ENCODE measurements around the gene CYP2F1.
"Not testable (repeated sequence)": the region's sequence is repeated elsewhere in the genome, so short reads cannot be mapped to it uniquely, and the experiment has no call there.

The CYP2F1 gene

DNA sequence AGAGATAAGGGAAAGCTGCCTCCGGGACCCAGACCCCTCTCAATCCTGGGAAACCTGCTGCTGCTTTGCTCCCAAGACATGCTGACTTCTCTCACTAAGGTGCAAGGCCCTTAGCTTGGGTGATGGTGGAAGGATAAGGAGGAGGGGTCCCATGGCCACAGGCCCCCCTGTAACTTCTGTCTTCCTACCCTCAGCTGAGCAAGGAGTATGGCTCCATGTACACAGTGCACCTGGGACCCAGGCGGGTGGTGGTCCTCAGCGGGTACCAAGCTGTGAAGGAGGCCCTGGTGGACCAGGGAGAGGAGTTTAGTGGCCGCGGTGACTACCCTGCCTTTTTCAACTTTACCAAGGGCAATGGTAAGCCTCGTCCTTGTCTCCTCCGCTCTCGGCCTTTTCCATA, 2.0 kb downstream of the CYP2F1 start:
- H3K9me3 ChIP-seq (ENCODE audit: insufficient read depth, low read length): no peaks in the 10 kb centered on the region
- TF ChIP-seq, protein P1, sequence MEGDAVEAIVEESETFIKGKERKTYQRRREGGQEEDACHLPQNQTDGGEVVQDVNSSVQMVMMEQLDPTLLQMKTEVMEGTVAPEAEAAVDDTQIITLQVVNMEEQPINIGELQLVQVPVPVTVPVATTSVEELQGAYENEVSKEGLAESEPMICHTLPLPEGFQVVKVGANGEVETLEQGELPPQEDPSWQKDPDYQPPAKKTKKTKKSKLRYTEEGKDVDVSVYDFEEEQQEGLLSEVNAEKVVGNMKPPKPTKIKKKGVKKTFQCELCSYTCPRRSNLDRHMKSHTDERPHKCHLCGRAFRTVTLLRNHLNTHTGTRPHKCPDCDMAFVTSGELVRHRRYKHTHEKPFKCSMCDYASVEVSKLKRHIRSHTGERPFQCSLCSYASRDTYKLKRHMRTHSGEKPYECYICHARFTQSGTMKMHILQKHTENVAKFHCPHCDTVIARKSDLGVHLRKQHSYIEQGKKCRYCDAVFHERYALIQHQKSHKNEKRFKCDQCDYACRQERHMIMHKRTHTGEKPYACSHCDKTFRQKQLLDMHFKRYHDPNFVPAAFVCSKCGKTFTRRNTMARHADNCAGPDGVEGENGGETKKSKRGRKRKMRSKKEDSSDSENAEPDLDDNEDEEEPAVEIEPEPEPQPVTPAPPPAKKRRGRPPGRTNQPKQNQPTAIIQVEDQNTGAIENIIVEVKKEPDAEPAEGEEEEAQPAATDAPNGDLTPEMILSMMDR (IDR thresholded peaks at IDR 0.05; ENCODE audit: insufficient read depth, low read length, poor library complexity, severe bottlenecking): no peak
- no peak for TF ChIP-seq EZH2phosphoT487 (conservative IDR thresholded peaks at IDR 0.05; ENCODE audit: low read length)
- H3F3A ChIP-seq (ENCODE audit: insufficient read depth): no peaks in the 10 kb centered on the region
- no peak overlapping the region for H3K4me3 ChIP-seq (ENCODE audit: insufficient read depth, low read length, poor library complexity, severe bottlenecking)
- no peaks in the 10 kb centered on the region for H3K27me3 ChIP-seq (ENCODE audit: low read length)
- no peaks in the 10 kb centered on the region for H4K20me1 ChIP-seq (ENCODE audit: low read depth, low read length)
- H2AFZ ChIP-seq (ENCODE audit: low read depth, low read length, severe bottlenecking): no peak overlapping the region
- no peak overlapping the region for H3K4me2 ChIP-seq (ENCODE audit: low read depth, low read length, poor library complexity, severe bottlenecking)
- no peak overlapping the region for H3K9ac ChIP-seq (ENCODE audit: low read length)
- H3K9me2 ChIP-seq (replicated peaks; ENCODE audit: insufficient read depth, low read length): no peaks in the 10 kb centered on the region
- H3K27ac ChIP-seq (ENCODE audit: low read depth, low read length): no peak overlapping the region
- H3K79me2 ChIP-seq (ENCODE audit: insufficient read depth, low read length): no peaks in the 10 kb centered on the region
- H3K36me3 ChIP-seq (ENCODE audit: low read length): no peaks in the 10 kb centered on the region

DNA sequence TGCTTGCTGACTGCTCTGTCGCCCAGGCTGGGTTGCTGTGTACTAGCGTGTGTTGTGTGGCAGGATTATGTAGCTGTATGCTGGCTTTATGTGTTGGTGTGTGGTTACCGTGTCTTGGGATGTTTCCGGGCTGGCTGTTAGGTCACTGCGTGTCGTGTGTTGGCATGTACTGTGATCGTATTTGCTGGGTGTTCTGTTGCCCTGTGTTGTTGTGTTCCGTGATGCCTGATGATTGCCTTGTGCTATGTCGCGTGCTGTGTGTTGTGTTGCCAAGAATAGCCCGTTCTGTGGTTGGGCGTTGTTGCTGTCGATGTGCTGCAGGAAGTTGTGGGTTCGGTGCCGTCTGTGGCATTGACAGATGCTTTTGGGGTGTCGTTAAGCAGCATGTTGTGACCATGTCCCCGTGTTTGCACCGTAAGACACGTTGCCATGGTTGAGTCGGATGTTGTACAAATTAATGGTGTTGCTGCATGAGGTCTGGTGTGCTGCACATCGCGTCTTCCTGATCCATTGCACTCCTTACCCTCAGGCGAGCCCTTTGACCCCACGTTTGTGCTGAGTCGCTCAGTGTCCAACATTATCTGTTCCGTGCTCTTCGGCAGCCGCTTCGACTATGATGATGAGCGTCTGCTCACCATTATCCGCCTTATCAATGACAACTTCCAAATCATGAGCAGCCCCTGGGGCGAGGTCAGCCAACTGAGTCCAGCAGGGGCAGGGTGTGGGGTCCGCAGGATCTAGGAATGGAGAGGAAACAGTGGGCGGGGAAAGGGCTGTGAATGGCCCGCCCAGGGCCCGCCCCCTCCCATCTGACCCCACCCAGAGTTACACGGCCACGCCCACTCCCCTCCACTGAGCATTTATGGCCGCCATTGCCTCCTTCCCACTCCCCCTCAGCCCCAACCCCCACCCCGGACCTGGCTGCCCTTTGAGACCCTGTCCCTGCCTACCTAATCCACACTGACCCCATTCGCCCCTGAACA, 7.0 kb downstream of the CYP2F1 start:
- H3K36me3 ChIP-seq (ENCODE audit: low read length); H3K9ac ChIP-seq (ENCODE audit: low read length); H3K4me3 ChIP-seq (ENCODE audit: insufficient read depth, low read length, poor library complexity, severe bottlenecking); H3K9me3 ChIP-seq (ENCODE audit: insufficient read depth, low read length); H3F3A ChIP-seq (ENCODE audit: insufficient read depth); H4K20me1 ChIP-seq (ENCODE audit: low read depth, low read length); H3K27ac ChIP-seq (ENCODE audit: low read depth, low read length); H3K4me2 ChIP-seq (ENCODE audit: low read depth, low read length, poor library complexity, severe bottlenecking); H2AFZ ChIP-seq (ENCODE audit: low read depth, low read length, severe bottlenecking); H3K9me2 ChIP-seq (replicated peaks; ENCODE audit: insufficient read depth, low read length); H3K79me2 ChIP-seq (ENCODE audit: insufficient read depth, low read length); H3K27me3 ChIP-seq (ENCODE audit: low read length): not testable (repeated sequence)

DNA sequence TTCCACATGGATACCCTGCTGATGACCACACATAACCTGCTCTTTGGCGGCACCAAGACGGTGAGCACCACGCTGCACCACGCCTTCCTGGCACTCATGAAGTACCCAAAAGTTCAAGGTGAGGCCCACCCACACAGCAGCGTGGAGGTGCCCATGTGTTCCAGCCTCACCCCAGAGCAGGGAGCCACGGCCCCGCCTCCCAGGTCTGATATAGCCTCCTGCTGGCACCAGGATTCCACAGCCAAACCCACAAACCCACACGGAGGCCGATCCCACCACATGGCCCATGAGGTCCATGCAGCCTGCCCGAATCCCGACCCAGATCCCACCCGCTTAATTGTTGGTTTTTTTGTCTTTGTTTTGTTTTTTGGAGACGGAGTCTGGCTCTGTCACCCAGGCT, 8.6 kb downstream of the CYP2F1 start:
- not testable (repeated sequence) for H2AFZ ChIP-seq (ENCODE audit: low read depth, low read length, severe bottlenecking); H3K79me2 ChIP-seq (ENCODE audit: insufficient read depth, low read length); H3K9me2 ChIP-seq (replicated peaks; ENCODE audit: insufficient read depth, low read length); H3F3A ChIP-seq (ENCODE audit: insufficient read depth); H3K4me3 ChIP-seq (ENCODE audit: insufficient read depth, low read length, poor library complexity, severe bottlenecking); H3K4me2 ChIP-seq (ENCODE audit: low read depth, low read length, poor library complexity, severe bottlenecking); H3K9ac ChIP-seq (ENCODE audit: low read length); H3K36me3 ChIP-seq (ENCODE audit: low read length); H4K20me1 ChIP-seq (ENCODE audit: low read depth, low read length); H3K27ac ChIP-seq (ENCODE audit: low read depth, low read length); H3K9me3 ChIP-seq (ENCODE audit: insufficient read depth, low read length); H3K27me3 ChIP-seq (ENCODE audit: low read length)

DNA sequence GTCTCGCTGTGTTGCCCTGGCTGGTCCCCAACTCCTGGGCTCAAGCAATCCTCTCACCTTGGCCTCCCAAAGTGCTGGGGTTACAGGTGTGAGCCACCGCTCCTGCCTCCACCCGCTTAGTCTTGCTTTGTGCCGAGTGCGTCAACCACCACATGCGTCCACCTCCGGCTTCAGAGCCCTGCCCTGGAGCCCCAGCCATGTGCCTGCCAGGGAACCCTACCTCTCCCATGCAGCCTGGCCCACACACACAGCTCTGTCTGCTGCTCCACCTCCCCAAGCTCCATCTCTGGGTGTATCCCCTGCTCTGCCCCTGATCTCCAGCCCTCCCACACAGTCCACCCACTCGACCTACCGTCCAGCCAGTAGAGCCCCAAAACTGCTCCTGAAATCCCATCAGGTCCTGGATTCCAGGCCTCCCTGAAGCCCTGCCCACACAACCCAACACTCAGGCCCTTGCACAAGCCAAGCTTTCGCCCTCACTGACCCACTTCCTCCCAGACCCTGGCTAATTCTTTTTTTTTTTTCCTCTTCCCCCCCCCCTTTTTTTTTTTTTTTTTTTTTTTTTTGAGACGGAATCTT, 9.6 kb downstream of the CYP2F1 start:
- H4K20me1 ChIP-seq (ENCODE audit: low read depth, low read length): no peaks in the 10 kb centered on the region
- no peaks in the 10 kb centered on the region for H3K79me2 ChIP-seq (ENCODE audit: insufficient read depth, low read length)
- no peaks in the 10 kb centered on the region for H3K9me2 ChIP-seq (replicated peaks; ENCODE audit: insufficient read depth, low read length)
- H3K27ac ChIP-seq (ENCODE audit: low read depth, low read length): no peak overlapping the region
- TF ChIP-seq EZH2phosphoT487 (conservative IDR thresholded peaks at IDR 0.05; ENCODE audit: low read length): no peak
- H3K9me3 ChIP-seq (ENCODE audit: insufficient read depth, low read length): no peaks in the 10 kb centered on the region
- no peaks in the 10 kb centered on the region for H3F3A ChIP-seq (ENCODE audit: insufficient read depth)
- no peak overlapping the region for H2AFZ ChIP-seq (ENCODE audit: low read depth, low read length, severe bottlenecking)
- H3K36me3 ChIP-seq (ENCODE audit: low read length): no peaks in the 10 kb centered on the region
- no peak overlapping the region for H3K9ac ChIP-seq (ENCODE audit: low read length)
- H3K4me2 ChIP-seq (ENCODE audit: low read depth, low read length, poor library complexity, severe bottlenecking): no peak overlapping the region
- H3K4me3 ChIP-seq (ENCODE audit: insufficient read depth, low read length, poor library complexity, severe bottlenecking): no peak overlapping the region
- H3K27me3 ChIP-seq (ENCODE audit: low read length): no peaks in the 10 kb centered on the region

All from SU-DHL-6 (cell line).